Adrenal gland (tissue), 12 donors: Measurements from ENCODE around the gene RUFY2. TPM values are rescaled to one million over a fixed set of nuclear protein-coding genes. Genes with fewer than 3 reads are reported as not detected.

Source experiments
- DNase-seq, 7 donors: peaks; one replicate each; pipeline ENCODE4 v3.0.0-alpha.2; 2019 to 2020
- H3K27ac ChIP-seq, 5 donors: fragments of 200-600 bp; sonication (generic) in 4 of 5; 1 replicate in 3 of 5; 2 replicates in 2 of 5; pipeline versions ENCODE4 v1.5.1 to v1.8.0; 2016 to 2020; ENCODE audit warnings: mild to moderate bottlenecking in 1 of 5
- H3K27me3 ChIP-seq: fragments of 200-600 bp; 2 replicates; pipeline ENCODE4 v1.8.0; 2021
- H3K36me3 ChIP-seq, 2 donors: fragments of 200-600 bp; replicated peaks in 1 of 2; 1 replicate in 1 of 2; 2 replicates in 1 of 2; pipeline versions ENCODE4 v1.5.1 to v1.8.0; 2018 to 2022
- H3K4me1 ChIP-seq, 2 donors: fragments of 200-600 bp; replicated peaks in 1 of 2; 1 replicate in 1 of 2; 2 replicates in 1 of 2; pipeline versions ENCODE4 v1.5.1 to v1.8.0; 2018 to 2021
- H3K4me3 ChIP-seq, 4 donors: fragments of 200-600 bp; sonication (generic) in 3 of 4; one replicate each; pipeline ENCODE4 v1.5.1; 2016 to 2018
- H3K9me3 ChIP-seq, 3 donors: fragments of 200-600 bp; sonication (generic) in 1 of 3; replicated peaks in 1 of 3; 1 replicate in 2 of 3; 2 replicates in 1 of 3; pipeline versions ENCODE4 v1.5.1 to v1.8.0; 2016 to 2021
- CTCF ChIP-seq, 6 experiments: fragments of 450-650 bp in 4 of 6; fragments of 200-600 bp in 2 of 6; sonication (generic) in 1 of 6; IDR thresholded peaks; 1 replicate in 5 of 6; 2 replicates in 1 of 6; pipeline versions ENCODE4 v1.5.1 to v1.8.0; 2016 to 2021; ENCODE audit warnings: antibody characterized with exemption in 6 of 6, mild to moderate bottlenecking in 2 of 6, moderate library complexity in 1 of 6
- POLR2A ChIP-seq, 2 donors: fragments of 450-650 bp; IDR thresholded peaks; one replicate each; pipeline ENCODE4 v1.6.1; 2017; ENCODE audit warnings: antibody characterized with exemption in 2 of 2, mild to moderate bottlenecking in 2 of 2, moderate library complexity in 1 of 2
- WGBS, 4 donors: extraction: QIAGEN DNeasy Blood & Tissue Kit in 2 of 4; methylation state at CpG; one replicate each; pipeline versions ENCODE4 v1.1.5 to v1.1.7; 2013 to 2017; 5-methylcytosine and 5-hydroxymethylcytosine counted together
- intact Hi-C, 2 donors: fragments of 100-400 bp; cut with DNase I; formaldehyde crosslinking; loops; one replicate each; pipeline versions ENCODE4 v1.14.1 to v1.15.0; 2022 to 2023
- polyA plus RNA-seq, 3 donors: library from polyadenylated mRNA; stranded (reverse); fragments of 200-250 nt in 2 of 3; fragments of 350-450 nt in 1 of 3; fragmentation: Illumina TruSeq in 1 of 3; extraction: RNeasy Lipid Tissue Mini Kit (QIAGEN cat#74804) in 1 of 3; gene quantifications; one replicate each; pipeline ENCODE4 v1.2.3, GENCODE V29; 2013 to 2014
- total RNA-seq, 9 donors: library from RNA; depleted of rRNA in 4 of 9; stranded (reverse); fragments of >200 nt in 4 of 9; fragments of 120-200 nt in 1 of 9; fragmentation: NEBNext Ultra II Directional in 1 of 9; extraction: Animal tissue kit (Norgen Biotek cat#: 25700) in 1 of 9; gene quantifications; one replicate each; pipeline versions ENCODE4 v1.1.0 to v1.2.4, GENCODE V29; 2013 to 2023
- donor health status: healthy with polysubstance abuse.
- donor health status: Bipolar disorder and iron deficiency.
- donor health status: DM: yes; HTN: yes; CAD: no.
- donor health status: DM: no; HTN: no; CAD: no.
- donor health status: DM: no; HTN: no; CAD: no.
- donor health status: DM: yes; HTN: yes; CAD: no.

RUFY2 gene
- total and polyA plus RNA-seq, 12 donors = 6.5 to 26.0 (median 15.5) TPM

GRCh38 chr10:68385740-68386139 is 21.3 kb downstream of the RUFY2 start:
- Histone ChIP-seq H3K27me3 (no peaks in the 10 kb centered on the region), H3K27ac (no peak overlapping the region), H3K9me3 (no peaks in the 10 kb centered on the region), H3K4me3 (no peak overlapping the region), H3K4me1 (no peaks in the 10 kb centered on the region), H3K36me3 (peaks cover 0 to 75% of the 10 kb centered on the region in 2 donors)
- intact Hi-C loops = no loop called here
- WGBS, 4 donors = 83 to 98% (median 89%) methylated on average over 2 of the region's 2 CpGs
- TF ChIP-seq POLR2A (IDR thresholded peaks at IDR 0.05) (no peak), CTCF (IDR thresholded peaks at IDR 0.05) (no peak)
- DNase-seq = no peak

GRCh38 chr10:68371604-68372003 is 35.5 kb downstream of the RUFY2 start:
- H3K36me3 ChIP-seq = no peaks in the 10 kb centered on the region
- intact Hi-C loops = no loop called here
- no peak overlapping the region for H3K27ac ChIP-seq
- no peak for TF ChIP-seq CTCF (IDR thresholded peaks at IDR 0.05)
- no peak for TF ChIP-seq POLR2A (IDR thresholded peaks at IDR 0.05)
- DNase-seq = no peak
- H3K9me3 ChIP-seq = peaks cover 0 to 10% (median 0%) of the 10 kb centered on the region in 3 donors
- H3K27me3 ChIP-seq = no peaks in the 10 kb centered on the region
- H3K4me3 ChIP-seq = no peak overlapping the region
- WGBS, 4 donors = 93 to 100% (median 98%) methylated on average over 1 of the region's 1 CpG
- H3K4me1 ChIP-seq = no peaks in the 10 kb centered on the region

DNA sequence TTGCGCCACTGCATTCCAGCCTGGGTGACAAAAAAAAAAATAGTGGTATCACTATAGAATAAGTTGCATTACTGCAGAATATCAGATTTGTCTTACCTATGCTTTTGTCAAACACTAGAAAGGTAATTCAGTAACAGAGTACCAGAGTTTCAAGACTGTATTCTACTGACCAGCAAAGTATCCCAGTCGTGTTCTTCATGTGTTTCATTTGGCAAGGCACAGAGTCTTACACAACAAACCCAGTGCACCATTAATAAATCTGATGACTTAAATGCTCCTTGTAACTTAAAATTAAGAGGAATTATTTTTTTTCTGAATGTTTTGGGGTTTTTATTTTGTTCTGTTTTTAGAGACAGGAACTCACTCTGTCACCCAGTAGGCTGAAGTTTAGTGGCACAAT is 40.0 kb downstream of the RUFY2 start:
- no peak for TF ChIP-seq CTCF (IDR thresholded peaks at IDR 0.05)
- TF ChIP-seq POLR2A (IDR thresholded peaks at IDR 0.05) = no peak
- no peak overlapping the region for H3K27ac ChIP-seq
- DNase-seq = no peak
- no peaks in the 10 kb centered on the region for H3K4me1 ChIP-seq
- intact Hi-C loops = loop anchor here in 1 of 2 donors (10.0 kb wide), 1 partner anchor 382 kb away; no protein-coding TSS in a partner anchor
- H3K27me3 ChIP-seq = no peaks in the 10 kb centered on the region
- peaks cover 0 to 24% of the 10 kb centered on the region in 2 donors for H3K36me3 ChIP-seq
- H3K9me3 ChIP-seq = peaks cover 0 to 9% (median 0%) of the 10 kb centered on the region in 3 donors
- WGBS, 4 donors = 71 to 78% (median 78%) methylated on average over 2 of the region's 2 CpGs
- no peak overlapping the region for H3K4me3 ChIP-seq

DNA sequence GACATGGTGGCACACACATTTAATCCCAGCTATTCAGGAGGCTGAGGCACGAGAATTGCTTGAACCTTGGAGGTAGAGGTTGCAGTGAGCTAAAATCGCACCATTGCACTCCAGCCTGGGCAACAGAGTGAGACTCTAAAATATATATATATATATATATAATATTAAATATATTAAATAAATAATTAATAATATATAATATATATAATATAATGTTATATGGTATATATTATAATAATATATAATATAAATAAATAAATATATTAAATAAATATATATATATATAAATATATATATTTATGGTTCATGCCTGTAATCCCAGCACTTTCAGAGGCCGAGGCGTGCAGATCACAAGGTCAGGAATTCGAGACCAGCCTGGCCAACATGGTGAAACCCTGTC is 40.5 kb downstream of the RUFY2 start:
- no peak for DNase-seq
- 95 to 99% (median 97%) methylated on average over 5 of the region's 5 CpGs for WGBS, 4 donors
- peaks cover 0 to 29% of the 10 kb centered on the region in 2 donors for H3K36me3 ChIP-seq
- intact Hi-C loops = loop anchor here in 1 of 2 donors (10.0 kb wide), 1 partner anchor 382 kb away; no protein-coding TSS in a partner anchor
- no peaks in the 10 kb centered on the region for H3K4me1 ChIP-seq
- peaks cover 0 to 3% (median 0%) of the 10 kb centered on the region in 3 donors for H3K9me3 ChIP-seq
- no peak overlapping the region for H3K4me3 ChIP-seq
- H3K27me3 ChIP-seq = no peaks in the 10 kb centered on the region
- no peak overlapping the region for H3K27ac ChIP-seq
- TF ChIP-seq CTCF (IDR thresholded peaks at IDR 0.05) (no peak), POLR2A (IDR thresholded peaks at IDR 0.05) (no peak)
